HepG2 (cell line): ENCODE data around the gene PYGO2. TPM values are rescaled to one million over a fixed set of nuclear protein-coding genes. Genes with fewer than 3 reads are reported as not detected.

Experiments used
- ATAC-seq: fragments of 200-7000 bp; cut with Tn5 transposase; 3 replicates; pipeline ENCODE4 v1.9.1; 2020; ENCODE audit warnings: mild to moderate bottlenecking, moderate library complexity
- BruUV-seq: library from RNA; stranded (reverse); fragments of 400-500 nt; replicated peaks from 2 replicates; lab custom pipeline; 2021; lab: Mats Ljungman, UMichigan
- CTCF ChIA-PET: fragments of 300-600 bp; formaldehyde crosslinking; extraction: SDS; loops from one replicate; lab custom pipeline; 2021; ENCODE audit warnings: low total read pairs, inconsistent platforms, low intra/inter-chr PET ratio; lab: Yijun Ruan, JAX
- POLR2A ChIA-PET: fragments of 350-600 bp; sonication (Branson Sonifier 250); formaldehyde crosslinking; loops from one replicate; lab custom pipeline; 2020; ENCODE audit warnings: antibody characterized with exemption, inconsistent platforms; lab: Yijun Ruan, JAX
- DNase-seq: peaks from one replicate; pipeline ENCODE4 v3.0.0-alpha.2; 2015; ENCODE audit warnings: low spot score
- FAIRE-seq: peaks from 3 replicates; lab custom pipeline; 2011; peaks lifted over from hg19 to GRCh38; lab: Jason Lieb, UNC
- H2AFZ ChIP-seq: one replicate; pipeline ENCODE4 v1.6.1; 2011; ENCODE audit warnings: low read length, inconsistent platforms
- H3K27ac ChIP-seq: fragments of 300-600 bp; 3 replicates; pipeline ENCODE4 v1.8.0; 2011; ENCODE audit warnings: mixed run types, mild to moderate bottlenecking, mixed read lengths, low read length, inconsistent platforms; ENCODE audit not compliant: insufficient read depth; ENCODE audit errors: extremely low read length
- H3K27me3 ChIP-seq, 2 experiments: fragments of 200-600 bp in 1 of 2; 2 replicates in 1 of 2; 3 replicates in 1 of 2; pipeline versions ENCODE4 v1.6.0 to v1.8.0; 2011; ENCODE audit warnings: low read length in 2 of 2, mild to moderate bottlenecking in 2 of 2, moderate library complexity in 2 of 2, inconsistent platforms in 1 of 2; ENCODE audit not compliant: insufficient read depth in 2 of 2, control insufficient read depth in 1 of 2
- H3K36me3 ChIP-seq, 2 experiments: fragments of 200-600 bp in 1 of 2; replicated peaks in 1 of 2; 2 replicates in 1 of 2; 3 replicates in 1 of 2; pipeline versions ENCODE4 v1.5.1 to v1.8.0; 2011; ENCODE audit warnings: low read length in 2 of 2, inconsistent platforms in 1 of 2; ENCODE audit not compliant: insufficient read depth in 2 of 2, control insufficient read depth in 1 of 2
- H3K4me1 ChIP-seq: 2 replicates; pipeline ENCODE4 v1.5.1; 2012; ENCODE audit warnings: low read length, inconsistent platforms; ENCODE audit not compliant: insufficient read depth
- H3K4me2 ChIP-seq: 2 replicates; pipeline ENCODE4 v1.6.0; 2011; ENCODE audit warnings: low read depth, low read length, inconsistent platforms
- H3K4me3 ChIP-seq, 3 experiments: fragments of 200-600 bp in 1 of 3; sonication (generic), shearing (Covaris generic) in 1 of 3; replicated peaks in 1 of 3; 2 replicates each; pipeline ENCODE4 v1.5.1; 2011 to 2016; ENCODE audit warnings: low read length in 3 of 3, inconsistent platforms in 2 of 3, low read depth in 2 of 3, mild to moderate bottlenecking in 2 of 3, control low read depth in 1 of 3, mixed read lengths in 1 of 3; ENCODE audit not compliant: insufficient read depth in 1 of 3
- H3K79me2 ChIP-seq: one replicate; pipeline ENCODE4 v1.6.1; 2011; ENCODE audit warnings: low read length, inconsistent platforms; ENCODE audit not compliant: insufficient read depth
- H3K9ac ChIP-seq: 2 replicates; pipeline ENCODE4 v1.6.0; 2011; ENCODE audit warnings: mild to moderate bottlenecking, low read depth, low read length, inconsistent platforms; ENCODE audit not compliant: insufficient read depth
- H3K9me3 ChIP-seq: 2 replicates; pipeline ENCODE4 v1.5.1; 2012; ENCODE audit warnings: mild to moderate bottlenecking, low read length
- H4K20me1 ChIP-seq: 2 replicates; pipeline ENCODE4 v1.6.0; 2011; ENCODE audit warnings: inconsistent platforms, mild to moderate bottlenecking, low read length, moderate library complexity; ENCODE audit not compliant: insufficient read depth
- ATM ChIP-seq: fragments of 450-650 bp; IDR thresholded peaks from 2 replicates; pipeline ENCODE4 v1.7.1; 2017; ENCODE audit warnings: mild to moderate bottlenecking, borderline replicate concordance
- HMG20A ChIP-seq: IDR thresholded peaks from 2 replicates; pipeline ENCODE4 v1.6.1; 2016; ENCODE audit warnings: borderline replicate concordance
- HNRNPH1 ChIP-seq: fragments of 200-400 bp; formaldehyde crosslinking; optimal IDR thresholded peaks from 2 replicates; pipeline ENCODE3; 2017; ENCODE audit warnings: mild to moderate bottlenecking, low read depth, low read length
- MED8 ChIP-seq: sonication (generic); formaldehyde crosslinking; IDR thresholded peaks from 2 replicates; pipeline ENCODE4 v1.8.1; 2023; ENCODE audit warnings: mild to moderate bottlenecking, missing genetic modification reagents; ENCODE audit not compliant: insufficient replicate concordance
- RARA ChIP-seq: IDR thresholded peaks from 2 replicates; pipeline ENCODE4 v1.6.1; 2016; ENCODE audit warnings: missing genetic modification reagents, missing compliant biosample characterization
- RELA ChIP-seq: sonication (generic); formaldehyde crosslinking; IDR thresholded peaks from 2 replicates; pipeline ENCODE4 v1.4.0; 2020; ENCODE audit warnings: missing genetic modification reagents
- YY1 ChIP-seq: IDR thresholded peaks from 2 replicates; pipeline ENCODE4 v1.6.1; 2011; ENCODE audit warnings: low read length, low read depth, moderate library complexity, mild to moderate bottlenecking; ENCODE audit not compliant: insufficient read depth, insufficient replicate concordance
- ZFP36 ChIP-seq: fragments of 150-350 bp; IDR thresholded peaks from 2 replicates; pipeline ENCODE4 v1.6.1; 2018; ENCODE audit warnings: borderline replicate concordance, low read length, low read depth; ENCODE audit not compliant: partially characterized antibody
- ZNF234 ChIP-seq: sonication (generic); formaldehyde crosslinking; conservative IDR thresholded peaks from 2 replicates; pipeline ENCODE4 v1.5.1; 2020; ENCODE audit warnings: mild to moderate bottlenecking, missing genetic modification reagents
- ZNF235 ChIP-seq: sonication (generic); formaldehyde crosslinking; IDR thresholded peaks from 2 replicates; pipeline ENCODE4 v1.8.1; 2023; ENCODE audit warnings: mild to moderate bottlenecking, missing genetic modification reagents, borderline replicate concordance
- ZNF256 ChIP-seq: sonication (generic); formaldehyde crosslinking; conservative IDR thresholded peaks from 2 replicates; pipeline ENCODE4 v1.4.0; 2020; ENCODE audit warnings: missing genetic modification reagents
- ZNF343 ChIP-seq: sonication (generic); formaldehyde crosslinking; IDR thresholded peaks from 2 replicates; pipeline ENCODE4 v1.4.0; 2020; ENCODE audit warnings: mild to moderate bottlenecking, missing genetic modification reagents
- ZNF441 ChIP-seq: sonication (generic); formaldehyde crosslinking; IDR thresholded peaks from 2 replicates; pipeline ENCODE4 v1.7.0; 2021; ENCODE audit warnings: missing genetic modification reagents, borderline replicate concordance
- ZSCAN12 ChIP-seq: sonication (generic); formaldehyde crosslinking; IDR thresholded peaks from 2 replicates; pipeline ENCODE4 v1.9.0; 2021; ENCODE audit warnings: mild to moderate bottlenecking, missing genetic modification reagents
- WGBS: methylation state at CpG from one replicate; pipeline ENCODE4 v1.1.6; 2017; ENCODE audit warnings: low lambda C conversion rate; 5-methylcytosine and 5-hydroxymethylcytosine counted together
- in situ Hi-C: cut with HindIII; loops from 2 replicates; pipeline ENCODE4 v1.10.0; 2017; ENCODE audit warnings: low pct_unique_long_range_greater_than_20kb; ENCODE audit not compliant: extremely low pct_ligation_motif_present
- intact Hi-C: fragments of 100-400 bp; cut with micrococcal nuclease; formaldehyde crosslinking; loops from one replicate; pipeline ENCODE4 v1.10.0; 2022; ENCODE audit not compliant: unreplicated experiment
- polyA plus RNA-seq, 8 experiments: library from polyadenylated mRNA; depleted of rRNA in 3 of 8; stranded (reverse) in 7 of 8; unstranded in 1 of 8; fragments of >200 nt; fragmentation: Illumina TruSeq in 4 of 8; extraction: Trizol in 4 of 8; gene quantifications; 2 replicates each; pipeline versions ENCODE4 v1.2.1 to v1.2.3, GENCODE V29; 2011 to 2016; ENCODE audit warnings: low read depth in 4 of 8, missing spikeins in 1 of 8, mixed read lengths in 1 of 8; ENCODE audit not compliant: insufficient read depth in 1 of 8
- total RNA-seq, 5 experiments: library from RNA; depleted of rRNA; stranded (reverse); fragments of >200 nt; fragmentation: Illumina TruSeq; extraction: Trizol; gene quantifications; 2 replicates each; pipeline ENCODE4 v1.2.3, GENCODE V29; 2016; ENCODE audit warnings: low read depth in 1 of 5
- TF ChIP-seq, protein P1 (sequence below): sonication (generic); formaldehyde crosslinking; IDR thresholded peaks from 2 replicates; pipeline ENCODE4 v1.4.0; 2020; ENCODE audit warnings: mild to moderate bottlenecking, missing genetic modification reagents
- TF ChIP-seq, protein P2 (sequence below): IDR thresholded peaks from 2 replicates; pipeline ENCODE4 v1.6.1; 2016; ENCODE audit warnings: low read depth, borderline replicate concordance
- TF ChIP-seq, protein P3 (sequence below): sonication (generic); formaldehyde crosslinking; IDR thresholded peaks from 2 replicates; pipeline ENCODE4 v1.4.0; 2020; ENCODE audit warnings: mild to moderate bottlenecking, missing genetic modification reagents
- TF ChIP-seq, protein P4 (sequence below): sonication (generic); formaldehyde crosslinking; IDR thresholded peaks from 2 replicates; pipeline ENCODE4 v1.8.0; 2022; ENCODE audit warnings: missing genetic modification reagents, mild to moderate bottlenecking, inconsistent platforms, borderline replicate concordance

The PYGO2 gene
- total and polyA plus RNA-seq, 2 of the 13 experiments (the other 11 are each of a cell fraction or from before 2014, with no cell fraction given): 20.3 to 21.8 TPM

DNA sequence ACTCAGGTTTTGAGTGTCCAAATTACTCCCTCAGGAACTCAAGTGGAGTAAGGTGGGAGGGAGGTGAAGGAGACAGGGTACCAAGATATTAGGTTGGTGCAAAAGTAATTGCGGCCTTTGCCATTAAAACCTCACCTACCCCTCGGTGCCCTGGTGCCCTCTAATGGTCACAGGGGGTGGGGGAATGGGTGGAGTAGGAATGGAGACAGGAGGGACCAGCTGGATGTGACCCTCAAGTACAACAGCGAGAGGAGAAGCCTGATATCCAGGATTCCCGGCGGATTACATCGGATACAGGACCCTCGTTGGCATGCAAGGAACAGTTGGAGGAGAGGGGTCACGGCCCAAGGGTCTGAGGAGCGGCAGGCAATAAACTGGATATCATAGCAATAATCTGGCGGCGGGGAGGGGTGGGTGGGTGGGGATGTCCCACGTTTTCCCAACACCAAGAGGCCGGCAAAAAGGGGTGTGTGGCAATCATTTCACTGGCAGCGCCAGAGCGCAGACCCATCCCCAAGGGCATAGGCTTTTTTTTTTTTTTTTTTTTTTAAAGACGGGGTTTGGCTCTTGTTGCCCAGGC lies 36.7 kb upstream of the PYGO2 start (continued):
- TF ChIP-seq, protein P1, sequence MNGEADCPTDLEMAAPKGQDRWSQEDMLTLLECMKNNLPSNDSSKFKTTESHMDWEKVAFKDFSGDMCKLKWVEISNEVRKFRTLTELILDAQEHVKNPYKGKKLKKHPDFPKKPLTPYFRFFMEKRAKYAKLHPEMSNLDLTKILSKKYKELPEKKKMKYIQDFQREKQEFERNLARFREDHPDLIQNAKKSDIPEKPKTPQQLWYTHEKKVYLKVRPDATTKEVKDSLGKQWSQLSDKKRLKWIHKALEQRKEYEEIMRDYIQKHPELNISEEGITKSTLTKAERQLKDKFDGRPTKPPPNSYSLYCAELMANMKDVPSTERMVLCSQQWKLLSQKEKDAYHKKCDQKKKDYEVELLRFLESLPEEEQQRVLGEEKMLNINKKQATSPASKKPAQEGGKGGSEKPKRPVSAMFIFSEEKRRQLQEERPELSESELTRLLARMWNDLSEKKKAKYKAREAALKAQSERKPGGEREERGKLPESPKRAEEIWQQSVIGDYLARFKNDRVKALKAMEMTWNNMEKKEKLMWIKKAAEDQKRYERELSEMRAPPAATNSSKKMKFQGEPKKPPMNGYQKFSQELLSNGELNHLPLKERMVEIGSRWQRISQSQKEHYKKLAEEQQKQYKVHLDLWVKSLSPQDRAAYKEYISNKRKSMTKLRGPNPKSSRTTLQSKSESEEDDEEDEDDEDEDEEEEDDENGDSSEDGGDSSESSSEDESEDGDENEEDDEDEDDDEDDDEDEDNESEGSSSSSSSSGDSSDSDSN (CRISPR knock-in tag): no peak

DNA sequence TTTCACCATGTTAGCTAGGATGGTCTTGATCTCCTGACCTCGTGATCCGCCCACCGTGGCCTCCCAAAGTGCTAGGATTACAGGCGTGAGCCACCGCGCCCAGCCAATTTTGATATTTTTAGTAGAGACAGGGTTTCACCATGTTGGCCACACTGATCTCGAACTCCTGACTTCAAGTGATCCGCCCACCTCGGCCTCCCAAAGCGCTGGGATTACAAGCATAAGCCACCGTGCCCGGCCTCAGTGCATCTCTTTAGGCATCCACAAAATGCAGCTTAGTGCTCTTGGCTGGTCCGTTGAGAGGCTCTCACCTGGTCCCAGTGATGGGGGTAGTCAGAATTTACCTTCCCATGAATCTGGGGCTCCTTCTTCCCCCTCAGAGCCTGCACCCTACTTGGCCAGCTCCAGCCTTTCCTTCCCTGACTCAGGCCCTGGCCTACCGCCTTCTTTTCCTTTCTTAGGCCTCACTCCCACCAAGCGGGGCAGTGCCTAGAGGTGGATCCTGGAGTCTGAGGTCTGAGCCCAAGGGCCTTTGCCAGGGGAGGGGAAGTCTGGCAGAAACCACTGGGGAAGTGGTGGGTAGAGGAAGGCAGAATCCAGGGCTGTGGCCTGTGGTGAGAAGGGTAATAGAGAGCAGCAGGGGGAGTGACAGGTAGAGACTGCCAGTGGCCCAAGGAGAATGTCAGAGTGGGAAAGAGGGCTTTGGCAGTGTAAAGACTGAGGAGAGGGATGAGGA lies 35.6 kb upstream of the PYGO2 start:
- Histone ChIP-seq H3K9me3 (no peaks in the 10 kb centered on the region), H3K4me2 (no peak overlapping the region), H3K27ac (no peak overlapping the region), H4K20me1 (no peaks in the 10 kb centered on the region), H3K4me3 (no peak overlapping the region), H3K4me1 (peaks cover 18% of the 10 kb centered on the region), H3K79me2 (no peaks in the 10 kb centered on the region), H3K9ac (no peak overlapping the region), H2AFZ (no peak overlapping the region), H3K27me3 (no peaks in the 10 kb centered on the region; a peak in 1 of 5 replicates), H3K36me3 (no peaks in the 10 kb centered on the region)
- intact Hi-C loops (loop anchor here (5.0 kb wide), 1 partner anchor 65 kb away; the partner anchor contains the start of gene EFNA4), in situ Hi-C loops (loop anchor here (5.0 kb wide), 1 partner anchor 35 kb away; the partner anchor contains the start of gene PYGO2)
- CTCF ChIA-PET: interaction anchor here (2.8 to 6.8 kb wide), 2 partner anchors 20 to 91 kb away, joined by 11 to 54 read pairs; no protein-coding TSS in a partner anchor
- FAIRE-seq (no peak), ATAC-seq (no peak), DNase-seq (no peak)
- POLR2A ChIA-PET: interaction anchor here (1.5 kb wide), 1 partner anchor 20 kb away, joined by 4 read pairs; no protein-coding TSS in a partner anchor
- 84% methylated on average over 15 of the region's 15 CpGs for WGBS
- no peak for TF ChIP-seq RELA (CRISPR knock-in tag)
- TF ChIP-seq YY1: no peak
- TF ChIP-seq HMG20A (CRISPR knock-in tag): no peak
- no peak for TF ChIP-seq RARA
- TF ChIP-seq ZNF441 (CRISPR knock-in tag): no peak
- no peak for TF ChIP-seq ZFP36
- TF ChIP-seq ZSCAN12 (CRISPR knock-in tag): no peak
- no peak for TF ChIP-seq ZNF343 (CRISPR knock-in tag)
- no peak for TF ChIP-seq MED8 (CRISPR knock-in tag)
- TF ChIP-seq ATM: no peak
- no peak for TF ChIP-seq ZNF234 (CRISPR knock-in tag)
- TF ChIP-seq HNRNPH1: no peak
- TF ChIP-seq, protein P2, sequence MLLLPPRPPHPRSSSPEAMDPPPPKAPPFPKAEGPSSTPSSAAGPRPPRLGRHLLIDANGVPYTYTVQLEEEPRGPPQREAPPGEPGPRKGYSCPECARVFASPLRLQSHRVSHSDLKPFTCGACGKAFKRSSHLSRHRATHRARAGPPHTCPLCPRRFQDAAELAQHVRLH (CRISPR knock-in tag): no peak
- TF ChIP-seq, protein P3, sequence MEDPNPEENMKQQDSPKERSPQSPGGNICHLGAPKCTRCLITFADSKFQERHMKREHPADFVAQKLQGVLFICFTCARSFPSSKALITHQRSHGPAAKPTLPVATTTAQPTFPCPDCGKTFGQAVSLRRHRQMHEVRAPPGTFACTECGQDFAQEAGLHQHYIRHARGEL (CRISPR knock-in tag): no peak
- TF ChIP-seq, protein P4, sequence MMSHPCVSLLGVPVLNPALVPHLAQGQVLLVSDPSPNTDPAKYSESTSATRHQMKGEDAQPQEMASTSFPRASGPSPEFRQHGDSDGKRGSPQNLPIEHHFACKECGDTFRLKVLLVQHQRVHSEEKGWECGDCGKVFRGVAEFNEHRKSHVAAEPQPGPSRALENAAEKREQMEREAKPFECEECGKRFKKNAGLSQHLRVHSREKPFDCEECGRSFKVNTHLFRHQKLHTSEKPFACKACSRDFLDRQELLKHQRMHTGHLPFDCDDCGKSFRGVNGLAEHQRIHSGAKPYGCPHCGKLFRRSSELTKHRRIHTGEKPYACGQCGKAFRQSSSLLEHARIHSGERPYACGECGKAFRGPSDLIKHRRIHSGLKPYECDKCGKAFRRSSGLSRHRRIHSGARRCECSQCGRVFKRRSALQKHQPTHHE (CRISPR knock-in tag): no peak
- TF ChIP-seq ZNF235: no peak
- no peak for TF ChIP-seq ZNF256 (CRISPR knock-in tag)
- no TSS peak for BruUV-seq
